Thoracic aorta (tissue), 2 donors: Measurements from ENCODE around the gene LRP5. TPM values are rescaled to one million over a fixed set of nuclear protein-coding genes. Genes with fewer than 3 reads are reported as not detected.

ENCODE experiments used
- ATAC-seq: fragments of 150-250 bp; one replicate; pipeline ENCODE4 v1.8.0; 2017; ENCODE audit warnings: low read depth; ENCODE audit not compliant: insufficient number of reproducible peaks, low FRiP score
- DNase-seq: peaks from one replicate; pipeline ENCODE4 v3.0.0-alpha.2; 2020; ENCODE audit warnings: low spot score
- H3K27ac ChIP-seq, 2 donors: fragments of 200-600 bp; sonication (generic); 1 replicate in 1 of 2; 2 replicates in 1 of 2; pipeline ENCODE4 v1.5.1; 2016; ENCODE audit warnings: mild to moderate bottlenecking in 2 of 2, moderate library complexity in 2 of 2
- H3K27me3 ChIP-seq: fragments of 200-600 bp; sonication (generic); replicated peaks from 2 replicates; pipeline ENCODE4 v1.6.0; 2016; ENCODE audit warnings: mild to moderate bottlenecking; ENCODE audit not compliant: insufficient read depth
- H3K36me3 ChIP-seq: fragments of 200-600 bp; sonication (generic); one replicate; pipeline ENCODE4 v1.5.1; 2016
- H3K4me1 ChIP-seq, 2 donors: fragments of 200-600 bp; sonication (generic); 1 replicate in 1 of 2; 2 replicates in 1 of 2; pipeline versions ENCODE4 v1.5.1 to v1.6.0; 2016; ENCODE audit warnings: low read depth in 2 of 2, mild to moderate bottlenecking in 1 of 2; ENCODE audit not compliant: control insufficient read depth in 1 of 2
- H3K4me3 ChIP-seq: fragments of 200-600 bp; sonication (generic); 2 replicates; pipeline ENCODE4 v1.5.1; 2016; ENCODE audit warnings: mild to moderate bottlenecking
- H3K9me3 ChIP-seq: fragments of 200-600 bp; sonication (generic); 2 replicates; pipeline ENCODE4 v1.5.1; 2016
- total RNA-seq, 2 donors: library from RNA; depleted of rRNA; stranded (reverse); fragments of >200 nt; gene quantifications; one replicate each; pipeline versions ENCODE4 v1.1.0 to v1.2.3, GENCODE V29; 2016
- TF ChIP-seq, protein P1 (sequence below): fragments of 200-600 bp; sonication (generic); IDR thresholded peaks from one replicate; pipeline ENCODE4 v1.5.1; 2019; ENCODE audit warnings: antibody characterized with exemption

The LRP5 gene
- total RNA-seq, 2 donors from 2014 or later: 67.2 to 99.1 TPM

DNA sequence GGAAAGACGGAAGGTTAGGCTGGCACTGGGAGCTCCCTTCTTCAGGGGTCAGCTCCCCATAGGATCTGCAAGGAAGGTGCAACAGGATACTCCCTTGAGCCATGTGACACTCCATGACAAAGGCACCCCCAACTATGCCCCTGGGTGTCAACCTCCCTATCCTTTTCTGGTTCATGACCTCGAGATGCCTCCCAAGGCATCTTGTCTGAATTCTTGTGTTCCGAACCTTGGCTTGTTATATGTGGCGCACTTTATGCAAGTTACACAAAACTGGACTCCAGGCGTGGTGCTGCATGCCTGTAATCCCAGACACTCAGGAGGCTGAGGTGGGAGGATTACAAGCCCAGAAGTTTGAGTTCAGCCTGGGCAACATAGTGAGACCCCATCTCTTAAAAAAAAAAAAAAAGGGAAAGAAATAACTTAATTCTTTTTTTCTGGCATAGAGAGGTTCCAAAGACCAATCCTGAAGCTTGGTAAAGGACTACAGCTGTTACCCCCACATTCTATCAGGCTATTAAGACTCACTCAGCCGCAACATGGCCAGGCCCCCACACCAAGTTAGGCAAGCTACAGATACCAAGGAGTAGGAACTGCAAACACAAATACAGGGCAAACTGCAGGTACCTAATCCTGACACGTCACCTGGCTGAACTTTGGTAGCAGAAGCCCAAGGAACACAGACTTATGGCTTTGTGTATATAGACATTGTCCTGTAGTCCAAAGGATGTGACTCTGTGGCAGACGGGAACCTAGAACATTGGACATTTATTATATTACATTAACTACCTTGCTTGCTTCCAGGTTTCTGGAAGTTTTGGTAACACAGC is 42.0 kb upstream of the LRP5 start:
- no peaks in the 10 kb centered on the region for H3K27me3 ChIP-seq
- no peaks in the 10 kb centered on the region for H3K9me3 ChIP-seq
- peaks cover 24% of the 10 kb centered on the region for H3K36me3 ChIP-seq
- ATAC-seq (no peak), DNase-seq (no peak)
- TF ChIP-seq, protein P1, sequence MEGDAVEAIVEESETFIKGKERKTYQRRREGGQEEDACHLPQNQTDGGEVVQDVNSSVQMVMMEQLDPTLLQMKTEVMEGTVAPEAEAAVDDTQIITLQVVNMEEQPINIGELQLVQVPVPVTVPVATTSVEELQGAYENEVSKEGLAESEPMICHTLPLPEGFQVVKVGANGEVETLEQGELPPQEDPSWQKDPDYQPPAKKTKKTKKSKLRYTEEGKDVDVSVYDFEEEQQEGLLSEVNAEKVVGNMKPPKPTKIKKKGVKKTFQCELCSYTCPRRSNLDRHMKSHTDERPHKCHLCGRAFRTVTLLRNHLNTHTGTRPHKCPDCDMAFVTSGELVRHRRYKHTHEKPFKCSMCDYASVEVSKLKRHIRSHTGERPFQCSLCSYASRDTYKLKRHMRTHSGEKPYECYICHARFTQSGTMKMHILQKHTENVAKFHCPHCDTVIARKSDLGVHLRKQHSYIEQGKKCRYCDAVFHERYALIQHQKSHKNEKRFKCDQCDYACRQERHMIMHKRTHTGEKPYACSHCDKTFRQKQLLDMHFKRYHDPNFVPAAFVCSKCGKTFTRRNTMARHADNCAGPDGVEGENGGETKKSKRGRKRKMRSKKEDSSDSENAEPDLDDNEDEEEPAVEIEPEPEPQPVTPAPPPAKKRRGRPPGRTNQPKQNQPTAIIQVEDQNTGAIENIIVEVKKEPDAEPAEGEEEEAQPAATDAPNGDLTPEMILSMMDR: no peak
- peak overlapping the region; percentile 98 for H3K27ac ChIP-seq
- peaks cover 18 to 39% of the 10 kb centered on the region in 2 donors for H3K4me1 ChIP-seq
- H3K4me3 ChIP-seq: peak overlapping the region; percentile 90

DNA sequence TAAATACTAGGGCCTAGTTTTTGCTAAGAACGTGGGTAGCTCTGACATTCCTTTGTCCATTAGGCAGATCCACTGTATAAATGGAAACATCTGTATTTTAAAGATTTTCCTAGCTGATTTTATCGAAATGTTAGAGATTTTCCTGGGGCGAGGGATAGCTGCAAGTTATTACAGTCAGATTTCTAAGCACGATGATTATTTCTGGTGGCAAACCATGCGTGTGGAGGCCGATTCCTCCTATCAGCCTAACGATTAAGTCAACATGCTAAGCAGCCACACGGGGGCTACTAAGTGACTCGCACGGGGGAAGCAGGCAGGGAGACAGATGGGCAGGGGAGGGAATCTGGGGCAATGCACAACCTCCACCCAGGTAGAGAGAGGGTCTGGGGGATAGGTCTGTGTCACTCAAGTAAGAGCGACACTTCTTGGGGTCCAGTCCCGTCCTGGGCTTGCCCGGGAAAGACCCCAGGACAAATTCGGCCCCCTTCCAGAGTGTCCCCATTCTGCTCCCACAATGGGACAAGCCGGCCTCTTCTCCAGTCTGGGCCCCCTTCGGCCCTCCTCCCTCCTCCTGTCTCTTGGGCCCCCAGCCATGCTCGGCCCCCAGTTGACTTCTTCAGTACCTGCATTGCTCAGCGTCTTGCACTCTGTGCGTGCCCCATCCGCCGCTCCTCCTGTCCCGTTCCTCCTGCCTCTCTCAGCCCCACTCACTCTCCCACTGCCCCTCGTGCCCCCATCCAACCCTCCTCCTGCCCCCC is 41.2 kb upstream of the LRP5 start:
- DNase-seq (peak; percentile 48), ATAC-seq (peak; percentile 23)
- Histone ChIP-seq H3K4me3 (peak overlapping the region; percentile 90), H3K27me3 (no peaks in the 10 kb centered on the region), H3K4me1 (peaks cover 18 to 39% of the 10 kb centered on the region in 2 donors), H3K36me3 (peaks cover 17% of the 10 kb centered on the region), H3K27ac (peak overlapping the region; percentile 98), H3K9me3 (no peaks in the 10 kb centered on the region)
- TF ChIP-seq, protein P1: peak; percentile 49

DNA sequence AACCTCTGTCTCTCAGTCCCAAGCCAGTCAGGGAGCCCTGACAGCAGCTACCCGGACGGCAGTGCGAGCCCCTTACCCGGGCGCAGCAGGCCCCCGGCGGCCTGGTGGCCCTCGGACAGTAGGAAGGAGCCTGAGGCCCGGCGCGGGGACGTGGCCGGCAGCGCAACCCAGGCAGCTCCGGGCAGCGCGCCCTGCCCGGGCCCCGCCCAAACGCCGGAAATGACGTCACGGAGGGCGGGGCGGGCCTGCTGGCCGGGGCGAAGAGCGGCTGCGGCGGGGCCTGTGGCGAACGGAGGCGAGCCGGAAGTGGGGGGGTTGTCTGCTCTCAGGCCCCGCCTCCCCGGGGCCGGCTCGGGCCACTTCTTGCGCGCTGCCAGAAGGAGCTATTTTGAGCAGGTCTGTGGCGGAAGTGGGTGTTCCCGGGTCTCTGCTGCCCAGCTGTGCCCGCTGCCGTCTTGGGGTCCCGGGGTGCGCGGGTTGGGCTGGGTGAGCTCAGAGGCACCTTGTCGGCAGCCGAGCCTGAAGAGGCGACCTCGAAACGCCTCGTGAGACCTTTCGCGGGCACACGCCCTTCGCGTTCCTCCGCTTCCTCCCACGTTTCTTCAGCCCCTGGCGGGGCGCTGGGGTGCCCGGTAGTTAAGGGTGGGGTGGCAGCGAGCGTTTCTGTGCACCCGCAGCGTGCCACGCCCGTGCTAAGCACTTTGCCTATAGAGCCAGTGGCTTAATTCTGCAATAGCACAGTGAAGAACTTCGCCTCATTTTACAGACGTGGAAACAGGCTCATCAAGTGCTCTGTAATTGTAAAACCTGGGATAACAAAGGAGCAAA is 40.4 kb upstream of the LRP5 start, which contains the start of gene C11orf24:
TSS of gene C11orf24 (minus strand) at position 193 of the 828 bp plus-strand sequence. CDS start 8,206 bp downstream, outside the sequence.
- H3K9me3 ChIP-seq: no peaks in the 10 kb centered on the region
- H3K27ac ChIP-seq: peak within 1 kb of the TSS; percentile 98
- TF ChIP-seq, protein P1: peak; percentile 14
- peaks cover 18 to 39% of the 10 kb centered on the region in 2 donors for H3K4me1 ChIP-seq
- no peaks in the 10 kb centered on the region for H3K27me3 ChIP-seq
- H3K4me3 ChIP-seq: peak within 1 kb of the TSS; percentile 90
- DNase-seq: peak; percentile 79
- peaks cover 9% of the 10 kb centered on the region for H3K36me3 ChIP-seq
- ATAC-seq: peak; percentile 89

DNA sequence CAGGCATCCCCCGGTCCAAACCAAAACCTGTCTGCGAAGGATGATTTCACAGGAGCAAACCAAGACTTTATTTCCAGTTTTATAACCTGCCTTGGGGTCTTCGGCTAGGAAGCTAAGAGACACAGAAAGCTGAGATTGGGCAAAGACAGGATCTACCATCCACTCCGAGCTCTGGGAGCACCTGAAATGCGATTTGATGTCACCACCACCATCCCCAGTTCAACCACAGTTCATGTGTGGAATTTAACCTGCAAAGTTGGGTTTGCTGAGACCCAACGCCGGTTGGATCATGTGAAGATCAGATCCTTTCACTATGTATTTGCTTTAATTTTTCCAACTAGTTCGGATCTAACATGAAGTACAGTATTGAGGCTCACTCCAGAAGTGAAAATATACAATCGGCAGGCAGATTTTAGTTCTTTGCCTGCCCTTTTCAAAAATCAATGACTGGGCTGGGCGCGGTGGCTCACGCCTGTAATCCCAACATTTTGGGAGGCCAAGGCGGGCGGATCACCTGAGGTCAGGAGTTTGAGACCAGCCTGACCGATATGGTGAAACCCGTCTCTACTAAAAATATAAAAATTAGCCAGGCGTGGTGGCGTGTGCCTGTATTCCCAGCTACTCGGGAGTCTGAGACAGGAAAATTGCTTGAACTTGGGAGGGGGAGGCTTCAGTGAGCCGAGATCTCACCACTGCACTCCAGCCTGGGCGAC is 39.2 kb upstream of the LRP5 start:
- TF ChIP-seq, protein P1: no peak
- DNase-seq (no peak), ATAC-seq (no peak)
- Histone ChIP-seq H3K4me3 (no peak overlapping the region), H3K27ac (peak overlapping the region in 1 of 2 donors; percentile 98), H3K4me1 (peaks cover 18 to 39% of the 10 kb centered on the region in 2 donors), H3K9me3 (no peaks in the 10 kb centered on the region), H3K36me3 (no peaks in the 10 kb centered on the region), H3K27me3 (no peaks in the 10 kb centered on the region)
